Stomach (tissue), 9 donors: Measurements from ENCODE around the gene MEX3A. TPM values are rescaled to one million over a fixed set of nuclear protein-coding genes. Genes with fewer than 3 reads are reported as not detected.
"Not testable (repeated sequence)": the region's sequence is repeated elsewhere in the genome, so short reads cannot be mapped to it uniquely, and the experiment has no call there.

Experiments used
- DNase-seq, 2 donors: peaks; one replicate each; pipeline versions ENCODE4 v3.0.0 to v3.0.0-alpha.2; 2013 to 2019
- H3K27ac ChIP-seq, 5 donors: fragments of 200-600 bp in 4 of 5; sonication (generic) in 4 of 5; one replicate each; pipeline ENCODE4 v1.5.1; 2013 to 2019; ENCODE audit warnings: mild to moderate bottlenecking in 1 of 5, moderate library complexity in 1 of 5
- H3K27me3 ChIP-seq, 3 donors: fragments of 200-600 bp; sonication (generic); one replicate each; pipeline ENCODE4 v1.5.1; 2017 to 2019; ENCODE audit warnings: mixed run types in 1 of 3
- H3K36me3 ChIP-seq, 4 donors: fragments of 200-600 bp; sonication (generic); 1 replicate in 3 of 4; 2 replicates in 1 of 4; pipeline ENCODE4 v1.5.1; 2016 to 2019
- H3K4me1 ChIP-seq, 4 donors: fragments of 200-600 bp; sonication (generic); one replicate each; pipeline ENCODE4 v1.5.1; 2016 to 2019
- H3K4me3 ChIP-seq, 4 donors: fragments of 200-600 bp; sonication (generic) in 3 of 4; one replicate each; pipeline ENCODE4 v1.5.1; 2016 to 2019; ENCODE audit warnings: mild to moderate bottlenecking in 1 of 4
- H3K9me3 ChIP-seq, 4 donors: fragments of 200-600 bp; sonication (generic); one replicate each; pipeline ENCODE4 v1.5.1; 2016 to 2019
- EP300 ChIP-seq: sonication (generic); formaldehyde crosslinking; IDR thresholded peaks from one replicate; pipeline ENCODE4 v1.6.1; 2017; ENCODE audit warnings: antibody characterized with exemption
- POLR2A ChIP-seq, 4 donors: fragments of 450-650 bp; IDR thresholded peaks; one replicate each; pipeline ENCODE4 v1.6.1; 2016; ENCODE audit warnings: antibody characterized with exemption in 4 of 4, control low read depth in 2 of 4, mild to moderate bottlenecking in 1 of 4, moderate library complexity in 1 of 4
- POLR2AphosphoS5 ChIP-seq, 3 donors: sonication (generic); formaldehyde crosslinking; IDR thresholded peaks; one replicate each; pipeline ENCODE4 v1.6.1; 2016; ENCODE audit warnings: antibody characterized with exemption in 3 of 3
- whole genome bisulfite sequencing, 5 donors: extraction: QIAGEN DNeasy Blood & Tissue Kit in 3 of 5; methylation state at CpG; one replicate each; pipeline versions ENCODE4 v1.1.5 to v1.1.7; 2013 to 2018; 5-methylcytosine and 5-hydroxymethylcytosine counted together
- intact Hi-C: fragments of 100-400 bp; cut with DNase I; formaldehyde crosslinking; loops from one replicate; pipeline ENCODE4 v1.15.1; 2023; ENCODE audit warnings: low total_unique reads
- polyA plus RNA-seq, 3 donors: library from polyadenylated mRNA; stranded (reverse); fragments of 200-250 nt; gene quantifications; one replicate each; pipeline ENCODE4 v1.2.3, GENCODE V29; 2013
- total RNA-seq, 5 donors: library from RNA; depleted of rRNA; stranded (reverse); fragments of >200 nt; gene quantifications; one replicate each; pipeline versions ENCODE4 v1.1.0 to v1.2.3, GENCODE V29; 2014 to 2016
- TF ChIP-seq, protein P1 (sequence below), 7 experiments: fragments of 450-650 bp in 4 of 7; fragments of 200-600 bp in 3 of 7; sonication (generic) in 3 of 7; IDR thresholded peaks; one replicate each; pipeline ENCODE4 v1.5.1; 2016 to 2019; ENCODE audit warnings: antibody characterized with exemption in 7 of 7, control low read depth in 2 of 7, mild to moderate bottlenecking in 1 of 7
- donor health status: healthy with polysubstance abuse.
- donor health status: Bipolar disorder and iron deficiency.
- donor health status: healthy.

MEX3A gene
- total and polyA plus RNA-seq, 8 donors: 0.25 to 11.0 (median 1.5) TPM; not detected in 3

DNA sequence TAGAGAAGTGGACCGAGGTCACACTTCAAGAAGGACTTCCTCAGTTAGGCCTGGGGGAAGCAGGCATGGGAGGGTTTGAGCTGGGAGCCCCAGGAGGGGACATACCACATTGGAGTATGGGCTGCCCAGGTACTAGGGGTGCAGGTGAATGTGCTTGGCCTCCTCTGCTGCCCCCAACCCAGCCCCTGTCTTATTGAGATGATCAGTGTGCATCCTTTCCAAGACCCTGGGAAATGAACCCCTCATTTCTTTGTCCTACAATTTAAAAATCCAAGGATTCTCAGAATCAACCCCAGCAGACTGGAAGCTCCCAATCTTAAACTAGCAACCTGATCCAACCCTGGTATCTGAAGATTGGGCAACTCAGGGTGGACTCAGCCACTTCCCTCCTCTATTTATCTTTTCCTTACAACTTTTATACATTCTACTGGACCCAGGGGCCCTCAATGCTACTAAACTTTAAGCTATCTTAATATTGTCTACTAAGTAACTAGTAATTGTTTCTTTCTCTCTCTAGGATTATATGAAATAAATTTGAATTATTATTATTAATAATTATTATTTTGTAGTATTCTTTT is 9.1 kb downstream of the MEX3A start:
- TF ChIP-seq POLR2A (IDR thresholded peaks at IDR 0.05): no peak
- TF ChIP-seq POLR2AphosphoS5 (IDR thresholded peaks at IDR 0.05): no peak
- no peak for TF ChIP-seq EP300
- TF ChIP-seq, protein P1, sequence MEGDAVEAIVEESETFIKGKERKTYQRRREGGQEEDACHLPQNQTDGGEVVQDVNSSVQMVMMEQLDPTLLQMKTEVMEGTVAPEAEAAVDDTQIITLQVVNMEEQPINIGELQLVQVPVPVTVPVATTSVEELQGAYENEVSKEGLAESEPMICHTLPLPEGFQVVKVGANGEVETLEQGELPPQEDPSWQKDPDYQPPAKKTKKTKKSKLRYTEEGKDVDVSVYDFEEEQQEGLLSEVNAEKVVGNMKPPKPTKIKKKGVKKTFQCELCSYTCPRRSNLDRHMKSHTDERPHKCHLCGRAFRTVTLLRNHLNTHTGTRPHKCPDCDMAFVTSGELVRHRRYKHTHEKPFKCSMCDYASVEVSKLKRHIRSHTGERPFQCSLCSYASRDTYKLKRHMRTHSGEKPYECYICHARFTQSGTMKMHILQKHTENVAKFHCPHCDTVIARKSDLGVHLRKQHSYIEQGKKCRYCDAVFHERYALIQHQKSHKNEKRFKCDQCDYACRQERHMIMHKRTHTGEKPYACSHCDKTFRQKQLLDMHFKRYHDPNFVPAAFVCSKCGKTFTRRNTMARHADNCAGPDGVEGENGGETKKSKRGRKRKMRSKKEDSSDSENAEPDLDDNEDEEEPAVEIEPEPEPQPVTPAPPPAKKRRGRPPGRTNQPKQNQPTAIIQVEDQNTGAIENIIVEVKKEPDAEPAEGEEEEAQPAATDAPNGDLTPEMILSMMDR (IDR thresholded peaks at IDR 0.05): no peak
- DNase-seq: no peak
- no peak overlapping the region for H3K4me3 ChIP-seq
- no peaks in the 10 kb centered on the region for H3K9me3 ChIP-seq
- peaks cover 5 to 47% (median 30%) of the 10 kb centered on the region in 4 donors for H3K36me3 ChIP-seq
- H3K4me1 ChIP-seq: peaks cover 0 to 28% (median 9%) of the 10 kb centered on the region in 4 donors
- 0 to 50% (median 22%) methylated on average over 1 of the region's 1 CpG for WGBS, 5 donors
- H3K27ac ChIP-seq: no peak overlapping the region
- peaks cover 0 to 11% (median 0%) of the 10 kb centered on the region in 3 donors for H3K27me3 ChIP-seq
- intact Hi-C loops: no loop called here

DNA sequence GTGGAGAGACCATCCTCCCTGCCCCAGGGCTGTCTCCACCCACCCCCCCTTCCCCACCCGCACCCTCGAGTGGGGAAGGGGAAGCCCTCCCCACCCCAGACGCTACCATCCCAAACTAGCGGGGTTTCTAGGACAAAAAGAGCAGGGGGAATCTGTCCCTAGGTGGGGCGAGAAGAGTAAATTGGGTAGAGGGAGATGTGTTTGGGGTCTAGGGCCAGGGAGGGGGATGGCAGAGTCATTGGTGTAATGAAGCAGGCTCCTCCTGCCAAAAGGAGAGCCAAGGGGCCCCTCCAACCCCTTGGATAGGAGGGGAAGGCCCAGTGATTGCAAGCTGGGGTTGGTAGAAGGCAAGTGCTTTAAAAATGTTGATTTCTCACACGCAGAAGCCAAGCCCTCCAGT is 10.0 kb downstream of the MEX3A start:
- H3K4me3 ChIP-seq: no peak overlapping the region
- 62 to 73% (median 65%) methylated on average over 6 of the region's 6 CpGs for WGBS, 5 donors
- H3K9me3 ChIP-seq: no peaks in the 10 kb centered on the region
- H3K27ac ChIP-seq: no peak overlapping the region
- TF ChIP-seq POLR2A (IDR thresholded peaks at IDR 0.05) (no peak), EP300 (no peak), POLR2AphosphoS5 (IDR thresholded peaks at IDR 0.05) (no peak)
- TF ChIP-seq, protein P1 (IDR thresholded peaks at IDR 0.05): no peak
- H3K4me1 ChIP-seq: peaks cover 0 to 28% (median 9%) of the 10 kb centered on the region in 4 donors
- intact Hi-C loops: no loop called here
- peaks cover 5 to 56% (median 33%) of the 10 kb centered on the region in 4 donors for H3K36me3 ChIP-seq
- H3K27me3 ChIP-seq: peaks cover 0 to 11% (median 0%) of the 10 kb centered on the region in 3 donors
- DNase-seq: no peak

DNA sequence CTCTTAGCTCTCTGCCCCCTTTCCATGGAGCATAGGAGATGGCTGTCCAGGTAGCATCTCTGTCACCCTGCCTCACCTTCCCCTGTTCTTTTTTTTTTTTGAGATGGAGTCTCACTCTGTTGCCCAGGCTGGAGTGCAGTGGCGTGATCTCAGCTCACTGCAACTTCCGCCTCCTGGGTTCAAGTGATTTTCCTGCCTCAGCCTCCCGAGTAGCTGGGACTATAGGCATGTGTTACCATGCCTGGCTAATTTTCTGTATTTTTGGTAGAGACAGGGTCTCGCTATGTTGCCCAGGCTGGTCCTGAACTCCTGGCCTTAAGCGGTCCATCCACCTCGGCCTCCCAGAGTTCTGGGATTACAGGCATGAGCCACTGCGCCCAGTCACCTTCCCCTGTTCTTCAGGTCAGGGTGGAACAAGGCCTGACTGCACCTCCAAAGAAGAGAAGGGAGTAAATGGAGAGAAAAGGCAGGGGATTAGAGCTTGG is 10.9 kb downstream of the MEX3A start:
- H3K9me3 ChIP-seq, H3K27me3 ChIP-seq, H3K27ac ChIP-seq, DNase-seq, H3K4me3 ChIP-seq, intact Hi-C loops: not testable (repeated sequence)
- Histone ChIP-seq H3K36me3 (peaks cover 5 to 58% (median 37%) of the 10 kb centered on the region in 4 donors), H3K4me1 (peaks cover 0 to 23% (median 7%) of the 10 kb centered on the region in 4 donors)
- WGBS, 5 donors: 83 to 92% (median 90%) methylated on average over 7 of the region's 7 CpGs

DNA sequence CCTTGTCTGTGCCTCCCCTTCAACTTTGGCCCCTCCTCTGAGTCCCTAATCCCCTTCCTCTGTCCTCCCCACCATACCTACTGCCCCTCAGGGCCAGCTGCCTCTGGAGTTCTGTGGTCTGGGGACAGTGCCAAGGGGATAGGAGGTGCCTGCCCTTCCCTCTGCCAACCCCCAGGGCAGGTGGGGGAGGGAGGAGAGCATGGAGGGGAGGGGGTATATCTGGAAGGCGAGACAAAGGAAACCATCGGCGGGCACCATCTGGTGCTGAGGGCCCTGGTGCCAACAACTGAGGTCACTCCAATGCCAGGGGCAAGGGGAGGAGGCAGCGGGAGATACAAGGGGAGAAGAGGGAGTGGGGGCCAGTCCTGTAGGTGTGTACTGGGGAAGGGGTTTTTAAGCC is 11.7 kb downstream of the MEX3A start:
- 53 to 63% (median 58%) methylated on average over 4 of the region's 4 CpGs for WGBS, 5 donors
- Histone ChIP-seq H3K4me1 (peaks cover 0 to 23% (median 0%) of the 10 kb centered on the region in 4 donors), H3K9me3 (no peaks in the 10 kb centered on the region), H3K4me3 (no peak overlapping the region), H3K27me3 (peaks cover 0 to 7% (median 0%) of the 10 kb centered on the region in 3 donors), H3K36me3 (peaks cover 5 to 62% (median 37%) of the 10 kb centered on the region in 4 donors), H3K27ac (no peak overlapping the region)
- intact Hi-C loops: no loop called here
- TF ChIP-seq EP300: no peak
- no peak for TF ChIP-seq POLR2AphosphoS5 (IDR thresholded peaks at IDR 0.05)
- TF ChIP-seq, protein P1 (IDR thresholded peaks at IDR 0.05): no peak
- no peak for TF ChIP-seq POLR2A (IDR thresholded peaks at IDR 0.05)
- DNase-seq: no peak
